Smooth muscle cell (in vitro differentiated cells): Measurements from ENCODE around the gene TFPI. TPM values are rescaled to one million over a fixed set of nuclear protein-coding genes. Genes with fewer than 3 reads are reported as not detected.
A peak's percentile ranks its signal among the peaks of the same experiment; 100 is the strongest.

Source experiments
- DNase-seq: peaks from one replicate; lab custom pipeline; 2025; ENCODE audit not compliant: unreplicated experiment; lab: John Stamatoyannopoulos, UW
- H2AFZ ChIP-seq: fragments of 200-600 bp; sonication (generic); 2 replicates; pipeline ENCODE4 v1.6.0; 2016; ENCODE audit warnings: antibody characterized with exemption, low read depth, mild to moderate bottlenecking
- H3F3A ChIP-seq: fragments of 200-600 bp; sonication (generic); 2 replicates; pipeline ENCODE4 v1.6.0; 2017; ENCODE audit warnings: antibody characterized with exemption, low read depth
- H3K27ac ChIP-seq: fragments of 200-600 bp; sonication (generic); 2 replicates; pipeline ENCODE4 v1.5.1; 2016; ENCODE audit warnings: low read depth, mild to moderate bottlenecking
- H3K27me3 ChIP-seq: fragments of 200-600 bp; sonication (generic); 2 replicates; pipeline ENCODE4 v1.6.1; 2016; ENCODE audit warnings: low read depth, mild to moderate bottlenecking
- H3K36me3 ChIP-seq: fragments of 200-600 bp; sonication (generic); 2 replicates; pipeline ENCODE4 v1.5.1; 2016; ENCODE audit warnings: low read depth
- H3K4me1 ChIP-seq: fragments of 200-600 bp; sonication (generic); 2 replicates; pipeline ENCODE4 v1.5.1; 2016; ENCODE audit warnings: low read depth
- H3K4me2 ChIP-seq: fragments of 200-600 bp; sonication (generic); 2 replicates; pipeline ENCODE4 v1.6.0; 2016; ENCODE audit warnings: mild to moderate bottlenecking
- H3K4me3 ChIP-seq: fragments of 200-600 bp; sonication (generic); 2 replicates; pipeline ENCODE4 v1.5.1; 2016; ENCODE audit warnings: mild to moderate bottlenecking
- H3K79me2 ChIP-seq: fragments of 200-600 bp; sonication (generic); 2 replicates; pipeline ENCODE4 v1.6.0; 2016; ENCODE audit warnings: low read depth, mild to moderate bottlenecking
- H3K9ac ChIP-seq: fragments of 200-600 bp; sonication (generic); 2 replicates; pipeline ENCODE4 v1.6.0; 2016; ENCODE audit warnings: low read depth
- H3K9me3 ChIP-seq: fragments of 200-600 bp; sonication (generic); replicated peaks from 2 replicates; pipeline ENCODE4 v1.5.1; 2016; ENCODE audit warnings: low read depth
- H4K20me1 ChIP-seq: fragments of 200-600 bp; sonication (generic); 2 replicates; pipeline ENCODE4 v1.6.0; 2016; ENCODE audit warnings: low read depth
- WGBS: methylation state at CpG from one replicate; pipeline ENCODE4 v1.1.7; 2016; ENCODE audit warnings: low lambda C conversion rate; 5-methylcytosine and 5-hydroxymethylcytosine counted together
- polyA plus RNA-seq: library from polyadenylated mRNA; unstranded; fragments of >200 nt; fragmentation: Nextera tagmentation; extraction: Ambion mirVana; gene quantifications from 2 replicates; pipeline ENCODE4 v1.2.1, GENCODE V29; 2016
- total RNA-seq: library from RNA; depleted of rRNA; stranded (reverse); fragments of >200 nt; gene quantifications from 2 replicates; pipeline ENCODE4 v1.2.3, GENCODE V29; 2014
- TF ChIP-seq, protein P1 (sequence below): fragments of 200-600 bp; sonication (generic); IDR thresholded peaks from 2 replicates; pipeline ENCODE4 v1.5.1; 2017; ENCODE audit warnings: borderline replicate concordance, mild to moderate bottlenecking, antibody characterized with exemption; ENCODE audit not compliant: insufficient read depth, poor library complexity, severe bottlenecking

The TFPI gene
- total and polyA plus RNA-seq, 2 experiments from 2014 or later = 169 to 194 TPM

- no peaks in the 10 kb centered on the region for H4K20me1 ChIP-seq
- H3K4me3 ChIP-seq = peak overlapping the region; percentile 42
- peak overlapping the region; percentile 65 for H3K4me2 ChIP-seq
- H3K36me3 ChIP-seq = no peaks in the 10 kb centered on the region
- TF ChIP-seq, protein P1, sequence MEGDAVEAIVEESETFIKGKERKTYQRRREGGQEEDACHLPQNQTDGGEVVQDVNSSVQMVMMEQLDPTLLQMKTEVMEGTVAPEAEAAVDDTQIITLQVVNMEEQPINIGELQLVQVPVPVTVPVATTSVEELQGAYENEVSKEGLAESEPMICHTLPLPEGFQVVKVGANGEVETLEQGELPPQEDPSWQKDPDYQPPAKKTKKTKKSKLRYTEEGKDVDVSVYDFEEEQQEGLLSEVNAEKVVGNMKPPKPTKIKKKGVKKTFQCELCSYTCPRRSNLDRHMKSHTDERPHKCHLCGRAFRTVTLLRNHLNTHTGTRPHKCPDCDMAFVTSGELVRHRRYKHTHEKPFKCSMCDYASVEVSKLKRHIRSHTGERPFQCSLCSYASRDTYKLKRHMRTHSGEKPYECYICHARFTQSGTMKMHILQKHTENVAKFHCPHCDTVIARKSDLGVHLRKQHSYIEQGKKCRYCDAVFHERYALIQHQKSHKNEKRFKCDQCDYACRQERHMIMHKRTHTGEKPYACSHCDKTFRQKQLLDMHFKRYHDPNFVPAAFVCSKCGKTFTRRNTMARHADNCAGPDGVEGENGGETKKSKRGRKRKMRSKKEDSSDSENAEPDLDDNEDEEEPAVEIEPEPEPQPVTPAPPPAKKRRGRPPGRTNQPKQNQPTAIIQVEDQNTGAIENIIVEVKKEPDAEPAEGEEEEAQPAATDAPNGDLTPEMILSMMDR = no peak
- H3K27ac ChIP-seq = no peak overlapping the region
- no peaks in the 10 kb centered on the region for H3F3A ChIP-seq
- no peak for DNase-seq
- peaks cover 15% of the 10 kb centered on the region for H3K4me1 ChIP-seq
- H3K9me3 ChIP-seq = no peaks in the 10 kb centered on the region
- no peaks in the 10 kb centered on the region for H3K79me2 ChIP-seq
- H2AFZ ChIP-seq = peak overlapping the region; percentile 95
- no peak overlapping the region for H3K9ac ChIP-seq
- WGBS = 88% methylated on average over 1 of the region's 1 CpG
- H3K27me3 ChIP-seq = no peaks in the 10 kb centered on the region
These were observed 107.5 kb downstream of the TFPI start for GRCh38 chr2:187446711-187447110.

GRCh38 chr2:187445051-187445450 is 109.2 kb downstream of the TFPI start:
- Histone ChIP-seq H3K4me2 (no peak overlapping the region), H3K4me3 (no peak overlapping the region), H3K79me2 (no peaks in the 10 kb centered on the region), H4K20me1 (no peaks in the 10 kb centered on the region), H2AFZ (no peak overlapping the region), H3K27me3 (no peaks in the 10 kb centered on the region), H3F3A (no peaks in the 10 kb centered on the region), H3K36me3 (no peaks in the 10 kb centered on the region), H3K4me1 (peaks cover 15% of the 10 kb centered on the region), H3K27ac (no peak overlapping the region), H3K9me3 (no peaks in the 10 kb centered on the region), H3K9ac (no peak overlapping the region)
- TF ChIP-seq, protein P1 = no peak
- no peak for DNase-seq
- 96% methylated on average over 6 of the region's 6 CpGs for WGBS

- no peaks in the 10 kb centered on the region for H4K20me1 ChIP-seq
- peaks cover 6% of the 10 kb centered on the region for H3K4me1 ChIP-seq
- no peaks in the 10 kb centered on the region for H3K9me3 ChIP-seq
- no peaks in the 10 kb centered on the region for H3F3A ChIP-seq
- no peak overlapping the region for H3K27ac ChIP-seq
- WGBS = 73% methylated on average over 2 of the region's 2 CpGs
- no peak overlapping the region for H3K4me2 ChIP-seq
- H3K27me3 ChIP-seq = no peaks in the 10 kb centered on the region
- TF ChIP-seq, protein P1 = no peak
- no peak overlapping the region for H3K4me3 ChIP-seq
- no peak overlapping the region for H2AFZ ChIP-seq
- H3K36me3 ChIP-seq = no peaks in the 10 kb centered on the region
- H3K9ac ChIP-seq = no peak overlapping the region
- no peak for DNase-seq
- H3K79me2 ChIP-seq = no peaks in the 10 kb centered on the region
These were observed 111.5 kb downstream of the TFPI start for GRCh38 chr2:187442778-187443177.

DNA sequence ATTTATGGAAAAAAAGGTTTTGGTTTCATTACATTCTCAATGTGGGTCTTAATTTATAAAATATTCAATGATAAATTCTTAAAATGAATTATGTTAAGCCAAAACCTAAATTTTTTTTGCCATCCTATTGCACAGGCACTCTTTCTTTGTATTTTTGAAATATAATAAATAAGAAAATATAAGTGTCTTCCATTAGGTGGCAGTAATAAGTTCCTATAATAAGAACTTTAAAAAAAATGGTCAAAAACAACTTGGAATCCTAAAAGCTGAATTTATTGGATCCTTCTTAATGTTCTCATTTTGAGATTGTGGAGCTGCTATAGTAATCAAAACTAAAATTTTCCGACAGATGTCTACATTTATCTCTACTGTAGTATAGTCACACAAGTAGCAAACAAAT is 111.9 kb downstream of the TFPI start:
- Histone ChIP-seq H3K9ac (no peak overlapping the region), H3K9me3 (no peaks in the 10 kb centered on the region), H3K27ac (no peak overlapping the region), H3K79me2 (no peaks in the 10 kb centered on the region), H4K20me1 (no peaks in the 10 kb centered on the region), H3K4me2 (no peak overlapping the region), H3F3A (no peaks in the 10 kb centered on the region), H3K4me3 (no peak overlapping the region), H3K27me3 (no peaks in the 10 kb centered on the region), H2AFZ (no peak overlapping the region), H3K4me1 (peaks cover 2% of the 10 kb centered on the region), H3K36me3 (no peaks in the 10 kb centered on the region)
- DNase-seq = no peak
- 91% methylated on average over 1 of the region's 1 CpG for WGBS
- TF ChIP-seq, protein P1 = peak; percentile 32
